ENCODE results near the gene BAD.
"Not testable (repeated sequence)": the region's sequence is repeated elsewhere in the genome, so short reads cannot be mapped to it uniquely, and the experiment has no call there.

BAD gene

GRCh38 chr11:64314805-64315561 lies 30.5 kb upstream of the BAD start:
- no peak for DNase-seq

- peak in 1 of 4 experiments; percentile 34 for DNase-seq
Measured at GRCh38 chr11:64314146-64314804, 29.8 kb upstream of the BAD start.

GRCh38 chr11:64313491-64314145 lies 29.2 kb upstream of the BAD start:
- DNase-seq = no peak

- no peak for DNase-seq
Measured at GRCh38 chr11:64312947-64313346, 28.5 kb upstream of the BAD start.

GRCh38 chr11:64307795-64308194 lies 23.3 kb upstream of the BAD start:
- DNase-seq = not testable (repeated sequence)

- no peak for DNase-seq
Measured at GRCh38 chr11:64306876-64307622, 22.6 kb upstream of the BAD start.

- no peak for DNase-seq
Measured at GRCh38 chr11:64306563-64306875, 22.1 kb upstream of the BAD start.

GRCh38 chr11:64305691-64306562 lies 21.5 kb upstream of the BAD start:
- peak; percentile 60 to 80 (median 68) for DNase-seq

GRCh38 chr11:64305075-64305690 lies 20.7 kb upstream of the BAD start, which contains the start of gene ESRRA:
Gene ESRRA, plus strand, starts transcription at chr11:64305524. Its CDS starts 1,656 bp downstream, at chr11:64307180.
- DNase-seq = peak; percentile 99 to 100 (median 100)

- DNase-seq = peak; percentile 96 to 98 (median 97)
Measured at GRCh38 chr11:64304316-64305072, 20.0 kb upstream of the BAD start.

- no peak for DNase-seq
Measured at GRCh38 chr11:64304032-64304315, 19.5 kb upstream of the BAD start.

GRCh38 chr11:64303109-64304031 lies 18.9 kb upstream of the BAD start:
- no peak for DNase-seq

- peak in 1 of 4 experiments; percentile 25 for DNase-seq
Measured at GRCh38 chr11:64299847-64300648, 15.6 kb upstream of the BAD start, which contains the start of gene CATSPERZ. Gene CATSPERZ, plus strand, starts transcription at chr11:64300358. Its CDS starts 53 bp downstream, at chr11:64300411.

GRCh38 chr11:64298966-64299846 lies 14.7 kb upstream of the BAD start:
- peak; percentile 35 to 78 (median 60) for DNase-seq

- DNase-seq = peak in 1 of 4 experiments; percentile 48
Measured at GRCh38 chr11:64297699-64298358, 13.4 kb upstream of the BAD start.

- DNase-seq = peak; percentile 33 to 64 (median 50)
Measured at GRCh38 chr11:64296830-64297698, 12.6 kb upstream of the BAD start.

Measured in suppressor macrophage (primary cell).